HL-60 (cell line): ENCODE results near the gene TPX2.

ENCODE experiments used
- DNase-seq, 2 experiments: peaks; one replicate each; pipeline ENCODE4 v3.0.0-alpha.2; 2010 to 2020; ENCODE audit warnings: low read depth in 1 of 2, low spot score in 1 of 2
- H3K27ac ChIP-seq: fragments of 250-450 bp; sonication (Bioruptor Pico); replicated peaks from 2 replicates; pipeline ENCODE4 v1.5.1; 2020; ENCODE audit warnings: mild to moderate bottlenecking, moderate library complexity
- H3K27me3 ChIP-seq: fragments of 250-450 bp; sonication (Bioruptor Pico); 2 replicates; pipeline ENCODE4 v1.5.1; 2021; ENCODE audit warnings: mild to moderate bottlenecking, moderate library complexity; ENCODE audit not compliant: insufficient read depth, poor library complexity, severe bottlenecking
- H3K4me3 ChIP-seq: replicated peaks from 2 replicates; pipeline ENCODE4 v1.5.1; 2011; ENCODE audit warnings: mild to moderate bottlenecking, control low read depth, low read length; ENCODE audit not compliant: insufficient read depth
- CTCF ChIP-seq: IDR thresholded peaks from one replicate; pipeline ENCODE4 v1.5.1; 2011; ENCODE audit warnings: low read length, control low read depth, inconsistent platforms; ENCODE audit not compliant: insufficient read depth
- GABPA ChIP-seq: IDR thresholded peaks from 2 replicates; pipeline ENCODE4 v1.6.1; 2012; ENCODE audit warnings: low read depth
- POLR2AphosphoS5 ChIP-seq: IDR thresholded peaks from 2 replicates; pipeline ENCODE4 v1.6.1; 2012; ENCODE audit warnings: low read depth
- REST ChIP-seq: IDR thresholded peaks from 2 replicates; pipeline ENCODE4 v1.6.1; 2012; ENCODE audit warnings: low read depth; ENCODE audit not compliant: insufficient replicate concordance
- SPI1 ChIP-seq: IDR thresholded peaks from 2 replicates; pipeline ENCODE4 v1.6.1; 2012; ENCODE audit warnings: low read depth, mild to moderate bottlenecking, borderline replicate concordance

TPX2 gene

GRCh38 chr20:31816221-31816620, 77.1 kb downstream of the TPX2 start:
- TF ChIP-seq SPI1 (no peak), CTCF (no peak), POLR2AphosphoS5 (no peak), GABPA (no peak), REST (no peak)
- Histone ChIP-seq H3K27ac (no peak overlapping the region), H3K4me3 (no peak overlapping the region), H3K27me3 (no peaks in the 10 kb centered on the region)
- DNase-seq = no peak

DNA sequence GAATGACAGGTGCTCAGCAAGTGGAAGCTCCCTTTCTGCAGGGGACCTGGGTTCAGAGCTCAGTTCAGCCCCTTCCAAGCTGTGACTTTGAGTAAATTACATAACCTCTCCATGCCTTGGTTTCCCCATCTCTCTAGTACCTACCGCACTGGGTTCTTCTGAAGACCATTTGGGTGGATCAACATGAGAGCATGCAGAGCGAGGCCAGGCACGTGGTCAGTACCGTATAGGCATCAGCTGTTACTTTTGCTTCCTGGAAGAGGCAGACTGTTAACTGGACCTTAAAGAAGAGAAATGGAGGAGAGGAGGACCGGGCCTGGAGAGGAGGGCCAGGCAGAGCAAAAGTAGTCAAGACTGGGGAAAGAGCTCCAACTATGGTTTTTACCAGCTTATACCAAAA, 78.4 kb downstream of the TPX2 start:
- Histone ChIP-seq H3K27me3 (no peaks in the 10 kb centered on the region), H3K27ac (no peak overlapping the region), H3K4me3 (no peak overlapping the region)
- no peak for TF ChIP-seq CTCF
- TF ChIP-seq POLR2AphosphoS5 = no peak
- no peak for TF ChIP-seq REST
- no peak for TF ChIP-seq GABPA
- TF ChIP-seq SPI1 = no peak
- DNase-seq = no peak

GRCh38 chr20:31818376-31818908, 79.4 kb downstream of the TPX2 start:
- Histone ChIP-seq H3K27ac (no peak overlapping the region), H3K4me3 (no peak overlapping the region), H3K27me3 (no peaks in the 10 kb centered on the region)
- no peak for TF ChIP-seq REST
- TF ChIP-seq CTCF = no peak
- TF ChIP-seq GABPA = no peak
- no peak for TF ChIP-seq POLR2AphosphoS5
- no peak for TF ChIP-seq SPI1
- DNase-seq = no peak
